ENCODE results near the gene STK24. TPM values are rescaled to one million over a fixed set of nuclear protein-coding genes. Genes with fewer than 3 reads are reported as not detected.

Gene STK24
- total RNA-seq, 1 donor from 2014 or later: 88.4 TPM

DNA sequence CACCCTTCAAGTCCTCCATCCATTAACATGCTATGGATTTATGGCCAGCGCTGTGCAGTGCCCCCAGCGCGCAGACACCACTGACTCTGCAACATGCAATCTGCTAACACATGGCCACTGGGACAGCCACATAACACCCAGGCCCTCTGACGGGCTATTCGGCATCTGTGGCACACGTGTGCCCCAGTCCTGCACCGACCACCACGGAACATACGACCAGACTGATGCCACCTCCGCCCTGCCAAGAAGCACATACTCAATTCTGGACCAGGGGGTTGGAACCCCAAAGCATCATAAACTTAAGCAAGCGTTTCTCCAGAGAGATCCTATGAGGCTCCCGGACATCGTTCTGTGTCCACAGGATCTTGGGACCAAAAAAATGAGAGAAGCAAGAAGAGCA, 9.8 kb downstream of the STK24 start:
- Mint-ChIP-seq H3K4me1 (peaks cover 54% of the 10 kb centered on the region), H3K4me3 (no peak overlapping the region), H3K27ac (peak overlapping the region; percentile 84), H3K27me3 (ENCODE audit: low read depth) (no peaks in the 10 kb centered on the region), H3K36me3 (peaks cover 18% of the 10 kb centered on the region), H3K9me3 (peaks cover 9% of the 10 kb centered on the region)
- TF ChIP-seq, protein P1, sequence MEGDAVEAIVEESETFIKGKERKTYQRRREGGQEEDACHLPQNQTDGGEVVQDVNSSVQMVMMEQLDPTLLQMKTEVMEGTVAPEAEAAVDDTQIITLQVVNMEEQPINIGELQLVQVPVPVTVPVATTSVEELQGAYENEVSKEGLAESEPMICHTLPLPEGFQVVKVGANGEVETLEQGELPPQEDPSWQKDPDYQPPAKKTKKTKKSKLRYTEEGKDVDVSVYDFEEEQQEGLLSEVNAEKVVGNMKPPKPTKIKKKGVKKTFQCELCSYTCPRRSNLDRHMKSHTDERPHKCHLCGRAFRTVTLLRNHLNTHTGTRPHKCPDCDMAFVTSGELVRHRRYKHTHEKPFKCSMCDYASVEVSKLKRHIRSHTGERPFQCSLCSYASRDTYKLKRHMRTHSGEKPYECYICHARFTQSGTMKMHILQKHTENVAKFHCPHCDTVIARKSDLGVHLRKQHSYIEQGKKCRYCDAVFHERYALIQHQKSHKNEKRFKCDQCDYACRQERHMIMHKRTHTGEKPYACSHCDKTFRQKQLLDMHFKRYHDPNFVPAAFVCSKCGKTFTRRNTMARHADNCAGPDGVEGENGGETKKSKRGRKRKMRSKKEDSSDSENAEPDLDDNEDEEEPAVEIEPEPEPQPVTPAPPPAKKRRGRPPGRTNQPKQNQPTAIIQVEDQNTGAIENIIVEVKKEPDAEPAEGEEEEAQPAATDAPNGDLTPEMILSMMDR (IDR thresholded peaks at IDR 0.05; ENCODE audit: unreplicated experiment): no peak
- no peak for DNase-seq (ENCODE audit: low spot score in 2 of 2, unreplicated experiment in 2 of 2)

DNA sequence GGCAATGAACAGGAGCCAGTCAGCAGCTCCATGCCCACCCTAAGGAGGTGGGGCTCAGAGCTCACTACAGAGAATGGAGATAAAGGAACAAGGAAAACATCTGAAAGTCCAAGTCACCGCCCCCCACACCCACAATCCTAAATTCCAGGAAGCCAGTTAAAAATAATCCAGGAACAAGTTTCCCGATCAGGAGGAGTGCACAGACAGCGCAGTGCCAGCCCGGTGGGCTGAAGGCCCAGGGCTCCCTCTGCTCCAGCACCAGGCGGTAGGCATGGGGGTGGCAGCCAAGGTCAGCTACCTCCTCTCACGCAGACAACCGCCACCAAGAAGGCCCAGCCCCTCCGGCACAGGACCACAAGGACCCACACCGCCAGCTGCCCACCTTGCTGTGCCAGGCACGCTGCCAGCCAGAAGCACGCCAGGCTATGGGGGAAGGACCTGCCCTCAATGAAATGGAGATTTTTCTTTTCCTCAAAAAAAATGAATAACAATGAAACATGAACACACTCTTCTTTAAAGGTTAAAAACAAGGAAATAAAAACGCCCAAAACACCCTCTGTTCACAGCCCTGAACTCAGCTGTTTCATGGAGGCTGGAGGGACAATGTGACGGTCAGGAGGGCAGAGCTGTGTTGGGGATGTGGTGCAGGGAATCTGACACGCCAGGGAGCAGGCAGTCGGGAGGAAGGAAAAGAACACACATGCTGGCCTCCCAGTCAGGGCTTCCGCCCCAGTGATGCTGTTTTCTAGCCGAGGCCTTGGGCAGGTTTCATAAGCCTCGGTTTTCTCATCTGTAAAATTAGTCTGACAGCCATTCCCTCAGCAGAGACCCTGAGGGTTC, 11.0 kb downstream of the STK24 start:
- no peak overlapping the region for H3K4me3 Mint-ChIP-seq
- H3K27ac Mint-ChIP-seq: peak overlapping the region; percentile 84
- no peaks in the 10 kb centered on the region for H3K27me3 Mint-ChIP-seq (ENCODE audit: low read depth)
- peaks cover 47% of the 10 kb centered on the region for H3K4me1 Mint-ChIP-seq
- H3K9me3 Mint-ChIP-seq: peaks cover 9% of the 10 kb centered on the region
- DNase-seq (ENCODE audit: low spot score in 2 of 2, unreplicated experiment in 2 of 2): no peak
- TF ChIP-seq, protein P1 (IDR thresholded peaks at IDR 0.05; ENCODE audit: unreplicated experiment): no peak
- peaks cover 18% of the 10 kb centered on the region for H3K36me3 Mint-ChIP-seq

DNA sequence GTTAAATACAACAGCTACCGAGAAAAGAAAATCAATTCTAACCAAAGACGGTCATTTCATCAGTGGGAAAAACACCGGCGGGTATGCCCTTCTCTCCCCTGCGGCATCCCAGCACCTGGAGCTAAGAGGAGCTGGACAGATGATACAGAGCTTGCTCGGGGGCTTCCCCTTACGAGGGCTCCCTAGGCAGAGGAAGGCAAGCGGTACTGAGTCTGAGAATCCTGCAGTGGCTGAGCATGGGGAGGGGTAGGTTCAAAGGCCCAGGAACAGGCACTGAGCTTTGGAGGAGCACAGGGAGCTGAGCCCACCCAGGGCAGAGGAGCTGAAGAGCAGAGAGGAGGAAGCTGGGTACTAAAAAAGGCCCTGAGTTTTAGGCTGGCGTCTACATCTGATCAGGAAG, 12.7 kb downstream of the STK24 start:
- TF ChIP-seq, protein P1 (IDR thresholded peaks at IDR 0.05; ENCODE audit: unreplicated experiment): no peak
- Mint-ChIP-seq H3K36me3 (peaks cover 15% of the 10 kb centered on the region), H3K4me1 (peaks cover 48% of the 10 kb centered on the region), H3K27ac (peak overlapping the region; percentile 76), H3K9me3 (peaks cover 4% of the 10 kb centered on the region), H3K27me3 (ENCODE audit: low read depth) (no peaks in the 10 kb centered on the region), H3K4me3 (no peak overlapping the region)
- DNase-seq (ENCODE audit: low spot score in 2 of 2, unreplicated experiment in 2 of 2): no peak

GRCh38 chr13:98563071-98563470, 13.8 kb downstream of the STK24 start:
- TF ChIP-seq, protein P1 (IDR thresholded peaks at IDR 0.05; ENCODE audit: unreplicated experiment): no peak
- H3K4me1 Mint-ChIP-seq: peaks cover 53% of the 10 kb centered on the region
- H3K27me3 Mint-ChIP-seq (ENCODE audit: low read depth): no peaks in the 10 kb centered on the region

GRCh38 chr13:98559169-98559568, 17.7 kb downstream of the STK24 start:
- Mint-ChIP-seq H3K27me3 (ENCODE audit: low read depth) (no peaks in the 10 kb centered on the region), H3K27ac (no peak overlapping the region), H3K4me1 (peaks cover 49% of the 10 kb centered on the region), H3K36me3 (peaks cover 1% of the 10 kb centered on the region), H3K9me3 (no peaks in the 10 kb centered on the region), H3K4me3 (no peak overlapping the region)
- no peak for DNase-seq (ENCODE audit: low spot score in 2 of 2, unreplicated experiment in 2 of 2)
- TF ChIP-seq, protein P1 (IDR thresholded peaks at IDR 0.05; ENCODE audit: unreplicated experiment): no peak

More at GRCh38 chr13:98563071-98563470, 13.8 kb downstream of the STK24 start:
- H3K4me3 Mint-ChIP-seq: no peak overlapping the region
- H3K27ac Mint-ChIP-seq: peak overlapping the region; percentile 59
- H3K9me3 Mint-ChIP-seq: no peaks in the 10 kb centered on the region
- peaks cover 7% of the 10 kb centered on the region for H3K36me3 Mint-ChIP-seq
- no peak for DNase-seq (ENCODE audit: low spot score in 2 of 2, unreplicated experiment in 2 of 2)

Measured in mesothelial cell of epicardium (in vitro differentiated cells).